Measurements from ENCODE around the gene MAPK8IP3. TPM values are rescaled to one million over a fixed set of nuclear protein-coding genes. Genes with fewer than 3 reads are reported as not detected.
A peak's percentile ranks its signal among the peaks of the same experiment; 100 is the strongest.

Gene MAPK8IP3
- total RNA-seq, 1 experiment from 2014 or later: 77.4 TPM

- no peak for TF ChIP-seq CTCF (IDR thresholded peaks at IDR 0.05; ENCODE audit: unreplicated experiment)
- peaks cover 27% of the 10 kb centered on the region for H3K36me3 Mint-ChIP-seq (ENCODE audit: insufficient read depth, unreplicated experiment)
- H3K27ac Mint-ChIP-seq (ENCODE audit: low read depth, unreplicated experiment): no peak overlapping the region
- intact Hi-C loops (cut with micrococcal nuclease): no loop called here
- no peak overlapping the region for H3K4me3 Mint-ChIP-seq (ENCODE audit: unreplicated experiment)
- H3K4me1 Mint-ChIP-seq (ENCODE audit: insufficient read depth, unreplicated experiment): peaks cover 6% of the 10 kb centered on the region
- DNase-seq (ENCODE audit: unreplicated experiment): no peak
- ChIA-PET POLR2A (interaction anchor here (0.6 to 1.3 kb wide), 5 partner anchors 8 to 343 kb away, joined by 3 to 5 read pairs (median 3); partner anchors contain the start of genes FAHD1, HAGH and SPSB3), CTCF (interaction anchor here (0.6 to 1.6 kb wide), 4 partner anchors 11 to 693 kb away, joined by 3 to 6 read pairs (median 6); no protein-coding TSS in a partner anchor)
- H3K9me3 Mint-ChIP-seq (ENCODE audit: unreplicated experiment): no peaks in the 10 kb centered on the region
- H3K27me3 Mint-ChIP-seq (ENCODE audit: insufficient read depth, unreplicated experiment): no peaks in the 10 kb centered on the region
- BruUV-seq (replicated peaks): no TSS peak
Measured at GRCh38 chr16:1721372-1721771, 15.4 kb downstream of the MAPK8IP3 start.

- no peaks in the 10 kb centered on the region for H3K27me3 Mint-ChIP-seq (ENCODE audit: insufficient read depth, unreplicated experiment)
- no peak overlapping the region for H3K4me3 Mint-ChIP-seq (ENCODE audit: unreplicated experiment)
- ChIA-PET CTCF (interaction anchor here (0.6 to 2.4 kb wide), 13 partner anchors 10 to 859 kb away, joined by 3 to 14 read pairs (median 4); partner anchors contain the start of gene JPT2), POLR2A (interaction anchor here (0.6 to 1.0 kb wide), 6 partner anchors 9 to 345 kb away, joined by 3 to 6 read pairs (median 4); partner anchors contain the start of genes NUBP2 and SPSB3)
- no peak overlapping the region for H3K27ac Mint-ChIP-seq (ENCODE audit: low read depth, unreplicated experiment)
- H3K4me1 Mint-ChIP-seq (ENCODE audit: insufficient read depth, unreplicated experiment): peaks cover 6% of the 10 kb centered on the region
- intact Hi-C loops (cut with micrococcal nuclease): loop anchor here (1.0 kb wide), 1 partner anchor 45 kb away; the partner anchor contains the start of gene JPT2
- peaks cover 34% of the 10 kb centered on the region for H3K36me3 Mint-ChIP-seq (ENCODE audit: insufficient read depth, unreplicated experiment)
- TF ChIP-seq CTCF (IDR thresholded peaks at IDR 0.05; ENCODE audit: unreplicated experiment): peak; percentile 62
- peak; percentile 62 for DNase-seq (ENCODE audit: unreplicated experiment)
- no peaks in the 10 kb centered on the region for H3K9me3 Mint-ChIP-seq (ENCODE audit: unreplicated experiment)
- no TSS peak for BruUV-seq (replicated peaks)
Measured at GRCh38 chr16:1723450-1724147, 17.6 kb downstream of the MAPK8IP3 start.

GRCh38 chr16:1724491-1724890 lies 18.5 kb downstream of the MAPK8IP3 start:
- TF ChIP-seq CTCF (IDR thresholded peaks at IDR 0.05; ENCODE audit: unreplicated experiment): no peak
- DNase-seq (ENCODE audit: unreplicated experiment): no peak
- intact Hi-C loops (cut with micrococcal nuclease): no loop called here
- ChIA-PET CTCF (interaction anchor here (0.7 to 2.4 kb wide), 9 partner anchors 9 to 50 kb away, joined by 3 to 14 read pairs (median 3); partner anchors contain the start of gene JPT2), POLR2A (interaction anchor here (0.5 to 1.5 kb wide), 2 partner anchors 23 to 58 kb away, joined by 3 to 4 read pairs; partner anchors contain the start of genes NUBP2 and SPSB3)
- Mint-ChIP-seq H3K4me1 (ENCODE audit: insufficient read depth, unreplicated experiment) (peaks cover 6% of the 10 kb centered on the region), H3K27ac (ENCODE audit: low read depth, unreplicated experiment) (no peak overlapping the region), H3K36me3 (ENCODE audit: insufficient read depth, unreplicated experiment) (peaks cover 34% of the 10 kb centered on the region), H3K9me3 (ENCODE audit: unreplicated experiment) (no peaks in the 10 kb centered on the region), H3K27me3 (ENCODE audit: insufficient read depth, unreplicated experiment) (no peaks in the 10 kb centered on the region), H3K4me3 (ENCODE audit: unreplicated experiment) (no peak overlapping the region)
- BruUV-seq (replicated peaks): no TSS peak

- no TSS peak for BruUV-seq (replicated peaks)
- intact Hi-C loops (cut with micrococcal nuclease): no loop called here
- Mint-ChIP-seq H3K4me1 (ENCODE audit: insufficient read depth, unreplicated experiment) (peaks cover 5% of the 10 kb centered on the region), H3K36me3 (ENCODE audit: insufficient read depth, unreplicated experiment) (peaks cover 48% of the 10 kb centered on the region), H3K27ac (ENCODE audit: low read depth, unreplicated experiment) (no peak overlapping the region), H3K27me3 (ENCODE audit: insufficient read depth, unreplicated experiment) (no peaks in the 10 kb centered on the region), H3K4me3 (ENCODE audit: unreplicated experiment) (no peak overlapping the region), H3K9me3 (ENCODE audit: unreplicated experiment) (no peaks in the 10 kb centered on the region)
- no peak for DNase-seq (ENCODE audit: unreplicated experiment)
- no peak for TF ChIP-seq CTCF (IDR thresholded peaks at IDR 0.05; ENCODE audit: unreplicated experiment)
- ChIA-PET CTCF (interaction anchor here (0.5 to 1.1 kb wide), 2 partner anchors 20 to 120 kb away, joined by 3 to 8 read pairs; partner anchors contain the start of gene MAPK8IP3), POLR2A (no interaction called here)
Measured at GRCh38 chr16:1726661-1727502, 20.9 kb downstream of the MAPK8IP3 start.

Measured in MCF 10A (cell line).